IMR-90 (cell line): Measurements from ENCODE around the gene EME2. TPM values are rescaled to one million over a fixed set of nuclear protein-coding genes. Genes with fewer than 3 reads are reported as not detected.

ENCODE experiments used
- ATAC-seq: fragments of 200-7000 bp; cut with Tn5 transposase; 2 replicates; pipeline ENCODE4 v1.9.1; 2020; ENCODE audit warnings: low read depth, mild to moderate bottlenecking, moderate library complexity
- BruUV-seq: library from RNA; stranded (reverse); fragments of 400-500 nt; replicated peaks from 2 replicates; lab custom pipeline; 2021; lab: Mats Ljungman, UMichigan
- CTCF ChIA-PET: fragments of 300-600 bp; formaldehyde crosslinking; extraction: SDS; loops from one replicate; lab custom pipeline; 2021; ENCODE audit warnings: antibody characterized with exemption; lab: Yijun Ruan, JAX
- POLR2A ChIA-PET: fragments of 300-600 bp; sonication (Branson Sonifier 250); formaldehyde crosslinking; loops from one replicate; lab custom pipeline; 2022; ENCODE audit warnings: antibody characterized with exemption; ENCODE audit not compliant: unreplicated experiment; lab: Charles Lee
- DNase-seq: peaks from one replicate; pipeline ENCODE4 v3.0.0; 2013
- H2AFZ ChIP-seq: replicated peaks from 2 replicates; pipeline ENCODE3; 2013; ENCODE audit warnings: low read length, mild to moderate bottlenecking; ENCODE audit not compliant: poor library complexity
- H2AK5ac ChIP-seq: 2 replicates; pipeline ENCODE4 v1.6.1; 2013; ENCODE audit warnings: low read depth, low read length, inconsistent platforms
- H2AK9ac ChIP-seq: replicated peaks from 2 replicates; pipeline ENCODE3; 2013; ENCODE audit warnings: mild to moderate bottlenecking, low read depth, low read length, moderate library complexity; ENCODE audit not compliant: poor library complexity
- H2BK120ac ChIP-seq: 2 replicates; pipeline ENCODE4 v1.6.1; 2013; ENCODE audit warnings: low read depth, low read length, inconsistent platforms
- H2BK15ac ChIP-seq: 3 replicates; pipeline ENCODE4 v1.6.1; 2013; ENCODE audit warnings: low read depth, low read length, inconsistent platforms
- H2BK20ac ChIP-seq: 2 replicates; pipeline ENCODE4 v1.6.1; 2013; ENCODE audit warnings: low read depth, mild to moderate bottlenecking, inconsistent platforms, low read length, moderate library complexity
- H2BK5ac ChIP-seq: 2 replicates; pipeline ENCODE4 v1.6.1; 2013; ENCODE audit warnings: mild to moderate bottlenecking, low read depth, low read length, inconsistent platforms; ENCODE audit not compliant: poor library complexity, severe bottlenecking
- H3K14ac ChIP-seq: replicated peaks from 2 replicates; pipeline ENCODE4 v1.6.1; 2013; ENCODE audit warnings: low read depth, low read length, inconsistent platforms
- H3K18ac ChIP-seq: 2 replicates; pipeline ENCODE4 v1.6.1; 2013; ENCODE audit warnings: low read depth, low read length, control low read depth
- H3K23ac ChIP-seq: 2 replicates; pipeline ENCODE4 v1.6.1; 2013; ENCODE audit warnings: low read depth, low read length, inconsistent platforms
- H3K27ac ChIP-seq: 2 replicates; pipeline ENCODE4 v1.5.1; 2013; ENCODE audit warnings: mild to moderate bottlenecking, control low read depth, low read length; ENCODE audit not compliant: insufficient read depth
- H3K27me3 ChIP-seq: 2 replicates; pipeline ENCODE4 v1.6.1; 2013; ENCODE audit warnings: low read length; ENCODE audit not compliant: control insufficient read depth, insufficient read depth
- H3K36me3 ChIP-seq: 2 replicates; pipeline ENCODE4 v1.6.1; 2013; ENCODE audit warnings: low read length, mixed read lengths; ENCODE audit not compliant: control insufficient read depth, insufficient read depth
- H3K4ac ChIP-seq: 2 replicates; pipeline ENCODE4 v1.6.1; 2013; ENCODE audit warnings: low read depth, low read length, inconsistent platforms
- H3K4me1 ChIP-seq: 2 replicates; pipeline ENCODE4 v1.6.1; 2013; ENCODE audit warnings: low read length, mixed read lengths; ENCODE audit not compliant: control insufficient read depth, insufficient read depth
- H3K4me2 ChIP-seq: 2 replicates; pipeline ENCODE4 v1.6.1; 2013; ENCODE audit warnings: low read depth, mild to moderate bottlenecking, control low read depth, low read length, moderate library complexity
- H3K4me3 ChIP-seq: 2 replicates; pipeline ENCODE4 v1.5.1; 2013; ENCODE audit warnings: low read depth, mild to moderate bottlenecking, control low read depth, low read length, moderate library complexity; ENCODE audit not compliant: insufficient read depth
- H3K56ac ChIP-seq: 2 replicates; pipeline ENCODE4 v1.6.1; 2013; ENCODE audit warnings: low read length, inconsistent platforms; ENCODE audit not compliant: insufficient read depth; ENCODE audit errors: extremely low read depth
- H3K79me1 ChIP-seq, 2 experiments: 2 replicates each; pipeline ENCODE4 v1.6.1; 2013; ENCODE audit warnings: low read length in 2 of 2, inconsistent platforms in 1 of 2, low read depth in 1 of 2
- H3K9ac ChIP-seq: 2 replicates; pipeline ENCODE4 v1.6.1; 2013; ENCODE audit warnings: low read depth, low read length, control low read depth
- H3K9me1 ChIP-seq: 2 replicates; pipeline ENCODE4 v1.6.1; 2013; ENCODE audit warnings: low read length, inconsistent platforms; ENCODE audit not compliant: insufficient read depth
- H3K9me3 ChIP-seq: 2 replicates; pipeline ENCODE4 v1.6.1; 2013; ENCODE audit warnings: low read length; ENCODE audit not compliant: control insufficient read depth, insufficient read depth
- H4K20me1 ChIP-seq: 2 replicates; pipeline ENCODE4 v1.6.1; 2013; ENCODE audit warnings: low read length, inconsistent platforms; ENCODE audit not compliant: insufficient read depth
- H4K5ac ChIP-seq: 2 replicates; pipeline ENCODE4 v1.6.1; 2013; ENCODE audit warnings: mild to moderate bottlenecking, low read depth, low read length, control low read depth
- H4K8ac ChIP-seq, 2 experiments: 2 replicates each; pipeline ENCODE4 v1.6.1; 2013; ENCODE audit warnings: low read depth in 2 of 2, low read length in 2 of 2, control low read depth in 1 of 2, inconsistent platforms in 1 of 2
- H4K91ac ChIP-seq: 2 replicates; pipeline ENCODE4 v1.6.1; 2013; ENCODE audit warnings: low read depth, low read length, inconsistent platforms; ENCODE audit not compliant: insufficient read depth
- NFE2L2 ChIP-seq: fragments of 150-350 bp; IDR thresholded peaks from 2 replicates; pipeline ENCODE4 v1.6.1; 2016; ENCODE audit warnings: low read depth, mild to moderate bottlenecking, low read length
- RFX5 ChIP-seq: IDR thresholded peaks from 2 replicates; pipeline ENCODE4 v1.8.0; 2012; ENCODE audit warnings: low read depth, mild to moderate bottlenecking, low read length, moderate library complexity
- WGBS, 2 experiments: methylation state at CpG; one replicate each; pipeline versions ENCODE4 v1.1.5 to v1.1.7; 2013; ENCODE audit warnings: missing lambda C conversion rate in 2 of 2; ENCODE audit not compliant: insufficient read length in 1 of 2; ENCODE audit errors: extremely low coverage in 2 of 2; 5-methylcytosine and 5-hydroxymethylcytosine counted together
- dilution Hi-C: fragments of 300-500 bp; cut with HindIII; formaldehyde crosslinking; loops from one replicate; pipeline ENCODE4 v1.14.3; 2018; ENCODE audit warnings: low sequenced_read_pairs; ENCODE audit not compliant: unreplicated experiment
- in situ Hi-C: fragments of 300-500 bp; cut with MboI; formaldehyde crosslinking; loops from 3 replicates; pipeline ENCODE4 v1.14.3; 2019; ENCODE audit warnings: low sequenced_read_pairs, inconsistent platforms, mixed read lengths
- intact Hi-C: fragments of 100-400 bp; cut with micrococcal nuclease; formaldehyde crosslinking; loops from 2 replicates; pipeline ENCODE4 v1.10.0; 2022
- polyA plus RNA-seq, 3 experiments: library from polyadenylated mRNA; depleted of rRNA; stranded (reverse); fragments of >200 nt; gene quantifications; 2 replicates each; pipeline ENCODE4 v1.2.3, GENCODE V29; 2012; ENCODE audit warnings: low replicate concordance in 1 of 3
- total RNA-seq: library from RNA; depleted of rRNA; stranded (reverse); fragments of >200 nt; gene quantifications from 2 replicates; pipeline ENCODE4 v1.2.3, GENCODE V29; 2012
- TF ChIP-seq, protein P1 (sequence below): fragments of 150-350 bp; IDR thresholded peaks from 2 replicates; pipeline ENCODE4 v1.6.1; 2017; ENCODE audit warnings: mild to moderate bottlenecking, antibody characterized with exemption, low read length, low read depth

Gene EME2
- total and polyA plus RNA-seq, 2 of the 4 experiments (the other 2 are of a cell fraction): 1.3 to 9.6 TPM

DNA sequence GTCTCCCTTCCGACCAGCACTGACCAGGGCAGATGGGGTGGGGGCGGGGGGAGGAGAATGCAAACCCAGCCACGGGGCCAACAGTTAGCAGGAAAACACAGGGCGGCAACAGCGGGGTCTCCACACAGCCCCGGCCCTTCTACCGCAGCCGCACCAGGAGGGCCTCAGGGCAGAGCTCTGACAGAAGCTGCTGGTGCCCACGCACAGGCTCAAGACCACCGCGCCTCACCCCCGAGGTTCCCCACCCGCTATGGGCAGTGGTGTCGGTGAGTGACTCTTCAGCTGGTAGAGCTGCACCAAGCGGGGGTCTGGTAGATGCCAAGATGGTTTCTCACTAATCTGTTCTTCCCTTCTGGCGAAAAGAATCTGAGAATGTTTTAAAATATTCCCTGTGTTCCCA, 37.9 kb downstream of the EME2 start:
- no peak for DNase-seq
- Histone ChIP-seq H3K23ac (no peak overlapping the region), H3K9me3 (no peaks in the 10 kb centered on the region), H3K79me1 (0 out of 4 replicates have a peak, but pooled peaks cover 0 to 2% of the 10 kb centered on the region in 2 experiments), H3K4me2 (no peak overlapping the region), H3K27me3 (no peaks in the 10 kb centered on the region), H4K20me1 (no peaks in the 10 kb centered on the region), H3K4me3 (no peak overlapping the region), H2BK120ac (no peak overlapping the region), H3K9ac (no peak overlapping the region), H2AFZ (no peak overlapping the region), H3K36me3 (peaks cover 20% of the 10 kb centered on the region; the same call in 1 of the 2 replicates), H4K91ac (no peak overlapping the region), H3K9me1 (peaks cover 2% of the 10 kb centered on the region; the same call in 1 of the 2 replicates), H2AK9ac (no peak overlapping the region), H4K5ac (no peak overlapping the region), H4K8ac (no peak overlapping the region), H2AK5ac (no peak overlapping the region), H3K27ac (no peak overlapping the region), H3K56ac (no peak overlapping the region), H3K4ac (no peak overlapping the region), H2BK5ac (no peak overlapping the region), H3K18ac (no peak overlapping the region), H2BK20ac (no peak overlapping the region), H2BK15ac (no peak overlapping the region), H3K4me1 (peaks cover 4% of the 10 kb centered on the region; the same call in 1 of the 2 replicates), H3K14ac (no peak overlapping the region)
- no TSS peak for BruUV-seq
- WGBS, 2 experiments: 93% methylated on average over 3 of the region's 16 CpGs; no CpG with 5 or more reads in 1 of the 2 experiments
- dilution Hi-C loops: no loop called here
- TF ChIP-seq RFX5 (no peak), NFE2L2 (no peak)
- TF ChIP-seq, protein P1, sequence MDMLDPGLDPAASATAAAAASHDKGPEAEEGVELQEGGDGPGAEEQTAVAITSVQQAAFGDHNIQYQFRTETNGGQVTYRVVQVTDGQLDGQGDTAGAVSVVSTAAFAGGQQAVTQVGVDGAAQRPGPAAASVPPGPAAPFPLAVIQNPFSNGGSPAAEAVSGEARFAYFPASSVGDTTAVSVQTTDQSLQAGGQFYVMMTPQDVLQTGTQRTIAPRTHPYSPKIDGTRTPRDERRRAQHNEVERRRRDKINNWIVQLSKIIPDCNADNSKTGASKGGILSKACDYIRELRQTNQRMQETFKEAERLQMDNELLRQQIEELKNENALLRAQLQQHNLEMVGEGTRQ: no peak
- intact Hi-C loops: no loop called here
- in situ Hi-C loops: no loop called here
- ATAC-seq: no peak
- CTCF ChIA-PET: no interaction called here
- POLR2A ChIA-PET: no interaction called here
